A673 (cell line): Measurements from ENCODE around the gene FKBP8.

Source experiments
- EZH2 ChIP-seq: fragments of 200-600 bp; sonication (generic); IDR thresholded peaks from 2 replicates; pipeline ENCODE4 v1.6.1; 2017; ENCODE audit warnings: borderline replicate concordance, low read depth, mild to moderate bottlenecking, mixed read lengths, antibody characterized with exemption, low read length; ENCODE audit not compliant: poor library complexity, severe bottlenecking
- TF ChIP-seq, protein P1 (sequence below): fragments of 300-800, 200-600 bp; sonication (generic); conservative IDR thresholded peaks from 2 replicates; pipeline ENCODE4 v1.5.1; 2017; ENCODE audit warnings: low read depth, mild to moderate bottlenecking, antibody characterized with exemption, low read length, moderate library complexity, mixed read lengths

DNA sequence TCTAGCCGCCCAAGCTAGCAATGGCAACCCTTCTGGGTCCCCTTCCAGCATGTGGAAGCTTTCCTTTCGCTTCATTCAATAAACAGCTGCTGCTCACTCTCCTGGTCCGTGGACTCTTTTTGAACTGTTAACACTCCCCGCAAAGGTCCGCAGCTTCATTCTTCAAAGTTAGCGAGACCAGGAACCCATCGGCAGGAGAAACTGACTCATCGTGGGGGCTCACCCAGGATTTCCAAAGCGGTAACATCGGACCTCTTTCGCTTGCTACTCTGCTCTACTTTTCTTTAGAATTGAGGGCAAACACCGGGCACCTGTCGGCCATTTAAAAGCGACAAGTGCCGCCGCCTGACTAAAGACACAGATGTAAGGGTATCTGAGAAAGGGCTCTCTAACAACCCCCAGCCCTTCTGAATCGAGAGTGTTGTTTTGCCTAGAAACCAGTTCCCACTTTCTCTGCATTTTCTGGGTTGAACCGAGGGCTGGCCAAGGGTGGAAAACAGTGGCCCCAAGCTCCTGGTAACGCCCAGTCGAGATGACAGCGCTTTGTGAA lies 34.1 kb upstream of the FKBP8 start:
- TF ChIP-seq, protein P1, sequence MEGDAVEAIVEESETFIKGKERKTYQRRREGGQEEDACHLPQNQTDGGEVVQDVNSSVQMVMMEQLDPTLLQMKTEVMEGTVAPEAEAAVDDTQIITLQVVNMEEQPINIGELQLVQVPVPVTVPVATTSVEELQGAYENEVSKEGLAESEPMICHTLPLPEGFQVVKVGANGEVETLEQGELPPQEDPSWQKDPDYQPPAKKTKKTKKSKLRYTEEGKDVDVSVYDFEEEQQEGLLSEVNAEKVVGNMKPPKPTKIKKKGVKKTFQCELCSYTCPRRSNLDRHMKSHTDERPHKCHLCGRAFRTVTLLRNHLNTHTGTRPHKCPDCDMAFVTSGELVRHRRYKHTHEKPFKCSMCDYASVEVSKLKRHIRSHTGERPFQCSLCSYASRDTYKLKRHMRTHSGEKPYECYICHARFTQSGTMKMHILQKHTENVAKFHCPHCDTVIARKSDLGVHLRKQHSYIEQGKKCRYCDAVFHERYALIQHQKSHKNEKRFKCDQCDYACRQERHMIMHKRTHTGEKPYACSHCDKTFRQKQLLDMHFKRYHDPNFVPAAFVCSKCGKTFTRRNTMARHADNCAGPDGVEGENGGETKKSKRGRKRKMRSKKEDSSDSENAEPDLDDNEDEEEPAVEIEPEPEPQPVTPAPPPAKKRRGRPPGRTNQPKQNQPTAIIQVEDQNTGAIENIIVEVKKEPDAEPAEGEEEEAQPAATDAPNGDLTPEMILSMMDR: no peak
- no peak for TF ChIP-seq EZH2
